CD14-positive monocyte (primary cell): Measurements from ENCODE around the gene PWWP2A. TPM values are rescaled to one million over a fixed set of nuclear protein-coding genes. Genes with fewer than 3 reads are reported as not detected.

Experiments used
- DNase-seq, 3 donors: peaks; one replicate each; pipeline ENCODE4 v3.0.0-alpha.2; 2011 to 2022
- H2AFZ ChIP-seq: 2 replicates; pipeline ENCODE4 v1.6.0; 2012; ENCODE audit warnings: mild to moderate bottlenecking, low read depth, low read length, inconsistent platforms; ENCODE audit not compliant: insufficient read depth, poor library complexity, severe bottlenecking
- H3K27ac ChIP-seq, 2 donors: 1 replicate in 1 of 2; 2 replicates in 1 of 2; pipeline ENCODE4 v1.5.1; 2012 to 2013; ENCODE audit warnings: low read length in 2 of 2, control low read depth in 1 of 2, inconsistent platforms in 1 of 2, low read depth in 1 of 2, mild to moderate bottlenecking in 1 of 2
- H3K27me3 ChIP-seq, 2 donors: one replicate each; pipeline versions ENCODE4 v1.6.0 to v1.6.1; 2011 to 2013; ENCODE audit warnings: low read length in 2 of 2; ENCODE audit not compliant: control insufficient read depth in 2 of 2, insufficient read depth in 2 of 2
- H3K36me3 ChIP-seq, 2 donors: replicated peaks in 1 of 2; 1 replicate in 1 of 2; 2 replicates in 1 of 2; pipeline versions ENCODE4 v1.5.1 to v1.6.1; 2012 to 2013; ENCODE audit warnings: low read length in 2 of 2, control low read depth in 1 of 2, inconsistent platforms in 1 of 2, mild to moderate bottlenecking in 1 of 2; ENCODE audit not compliant: insufficient read depth in 2 of 2, control insufficient read depth in 1 of 2
- H3K4me1 ChIP-seq, 2 donors: 1 replicate in 1 of 2; 2 replicates in 1 of 2; pipeline versions ENCODE4 v1.5.1 to v1.6.1; 2012 to 2013; ENCODE audit warnings: low read length in 2 of 2, control low read depth in 1 of 2, inconsistent platforms in 1 of 2, mild to moderate bottlenecking in 1 of 2, moderate library complexity in 1 of 2; ENCODE audit not compliant: insufficient read depth in 2 of 2, control insufficient read depth in 1 of 2
- H3K4me2 ChIP-seq: replicated peaks from 2 replicates; pipeline ENCODE3; 2012; ENCODE audit warnings: low read length, moderate library complexity, mild to moderate bottlenecking; ENCODE audit not compliant: poor library complexity, severe bottlenecking; ENCODE audit errors: extremely low read depth
- H3K4me3 ChIP-seq, 3 experiments: fragments of 200-600 bp in 1 of 3; sonication (generic) in 1 of 3; replicated peaks in 1 of 3; 1 replicate in 2 of 3; 2 replicates in 1 of 3; pipeline ENCODE4 v1.5.1; 2011 to 2013; ENCODE audit warnings: low read length in 3 of 3, mild to moderate bottlenecking in 3 of 3, control low read depth in 2 of 3, low read depth in 2 of 3, inconsistent platforms in 1 of 3, moderate library complexity in 1 of 3
- H3K79me2 ChIP-seq: 2 replicates; pipeline ENCODE4 v1.6.0; 2012; ENCODE audit warnings: mild to moderate bottlenecking, control low read depth, inconsistent platforms, low read length, moderate library complexity; ENCODE audit not compliant: insufficient read depth
- H3K9ac ChIP-seq: 2 replicates; pipeline ENCODE4 v1.6.0; 2017; ENCODE audit warnings: low read length, mild to moderate bottlenecking; ENCODE audit not compliant: insufficient read depth, poor library complexity, severe bottlenecking
- H3K9me3 ChIP-seq, 2 donors: replicated peaks in 1 of 2; 1 replicate in 1 of 2; 2 replicates in 1 of 2; pipeline versions ENCODE4 v1.5.1 to v1.6.1; 2012 to 2013; ENCODE audit warnings: low read length in 2 of 2, control low read depth in 1 of 2; ENCODE audit not compliant: control insufficient read depth in 1 of 2, insufficient read depth in 1 of 2
- H4K20me1 ChIP-seq: 2 replicates; pipeline ENCODE4 v1.6.0; 2012; ENCODE audit warnings: mild to moderate bottlenecking, low read length, control low read depth, moderate library complexity; ENCODE audit not compliant: insufficient read depth
- H3K27ac Mint-ChIP-seq, 7 donors: one replicate each; pipeline ENCODE4 v1.8.0; 2020; ENCODE audit warnings: mild to moderate bottlenecking in 7 of 7, mixed read lengths in 7 of 7, moderate library complexity in 6 of 7, inconsistent platforms in 2 of 7
- H3K27me3 Mint-ChIP-seq, 3 donors: one replicate each; pipeline ENCODE4 v1.8.0; 2021 to 2022; ENCODE audit warnings: low read depth in 3 of 3, mild to moderate bottlenecking in 3 of 3, mixed read lengths in 3 of 3, moderate library complexity in 3 of 3, inconsistent platforms in 1 of 3
- H3K36me3 Mint-ChIP-seq, 2 donors: one replicate each; pipeline ENCODE4 v1.8.0; 2020; ENCODE audit warnings: mixed read lengths in 2 of 2, inconsistent platforms in 1 of 2, mild to moderate bottlenecking in 1 of 2
- H3K4me1 Mint-ChIP-seq: one replicate; pipeline ENCODE4 v1.8.0; 2020; ENCODE audit warnings: mild to moderate bottlenecking, mixed read lengths
- H3K4me3 Mint-ChIP-seq, 2 donors: one replicate each; pipeline ENCODE4 v1.8.0; 2020; ENCODE audit warnings: mild to moderate bottlenecking in 2 of 2, mixed read lengths in 2 of 2, moderate library complexity in 1 of 2
- H3K9me3 Mint-ChIP-seq, 7 donors: one replicate each; pipeline ENCODE4 v1.8.0; 2020 to 2022; ENCODE audit warnings: mixed read lengths in 7 of 7, mild to moderate bottlenecking in 6 of 7, moderate library complexity in 6 of 7, inconsistent platforms in 2 of 7
- WGBS: methylation state at CpG from one replicate; pipeline ENCODE4 v1.1.5; 2013; ENCODE audit warnings: missing lambda C conversion rate; ENCODE audit not compliant: insufficient coverage; 5-methylcytosine and 5-hydroxymethylcytosine counted together
- intact Hi-C, 2 donors: fragments of 100-400 bp; cut with micrococcal nuclease; formaldehyde crosslinking; loops; one replicate each; pipeline versions ENCODE4 v1.15.0 to v1.15.1; 2023
- polyA plus RNA-seq, 3 donors: library from polyadenylated mRNA; depleted of rRNA in 1 of 3; unstranded in 2 of 3; stranded (reverse) in 1 of 3; fragments of 300-500 nt in 2 of 3; fragments of >200 nt in 1 of 3; fragmentation: Illumina TruSeq in 2 of 3; gene quantifications; 1 replicate in 2 of 3; 2 replicates in 1 of 3; pipeline ENCODE4 v1.2.3, GENCODE V29; 2012 to 2021
- TF ChIP-seq, protein P1 (sequence below): fragments of 200-600 bp; IDR thresholded peaks from one replicate; pipeline ENCODE4 v1.8.0; 2022; ENCODE audit warnings: antibody characterized with exemption, mild to moderate bottlenecking

Gene PWWP2A
- polyA plus RNA-seq, 3 donors, result 18.8 to 21.6 (median 18.9) TPM

DNA sequence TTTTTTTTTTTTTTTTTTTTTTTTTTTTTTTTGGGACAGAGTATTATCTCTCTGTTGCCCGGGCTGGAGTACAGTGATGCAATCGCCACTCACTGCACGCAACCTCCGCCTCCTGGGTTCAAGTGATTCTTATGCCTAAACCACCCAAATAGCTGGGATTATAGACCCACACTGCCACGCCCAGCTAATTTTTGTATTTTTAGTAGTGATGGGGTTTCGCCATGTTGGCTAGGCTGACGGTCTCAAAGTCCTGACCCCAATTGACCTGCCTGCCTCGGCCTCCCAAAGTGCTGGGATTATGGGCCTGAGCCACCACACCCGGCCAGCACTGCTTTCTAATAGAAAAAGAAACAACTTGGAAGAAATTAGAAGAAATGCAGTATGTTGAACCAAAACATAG is 71.1 kb downstream of the PWWP2A start:
- TF ChIP-seq, protein P1, sequence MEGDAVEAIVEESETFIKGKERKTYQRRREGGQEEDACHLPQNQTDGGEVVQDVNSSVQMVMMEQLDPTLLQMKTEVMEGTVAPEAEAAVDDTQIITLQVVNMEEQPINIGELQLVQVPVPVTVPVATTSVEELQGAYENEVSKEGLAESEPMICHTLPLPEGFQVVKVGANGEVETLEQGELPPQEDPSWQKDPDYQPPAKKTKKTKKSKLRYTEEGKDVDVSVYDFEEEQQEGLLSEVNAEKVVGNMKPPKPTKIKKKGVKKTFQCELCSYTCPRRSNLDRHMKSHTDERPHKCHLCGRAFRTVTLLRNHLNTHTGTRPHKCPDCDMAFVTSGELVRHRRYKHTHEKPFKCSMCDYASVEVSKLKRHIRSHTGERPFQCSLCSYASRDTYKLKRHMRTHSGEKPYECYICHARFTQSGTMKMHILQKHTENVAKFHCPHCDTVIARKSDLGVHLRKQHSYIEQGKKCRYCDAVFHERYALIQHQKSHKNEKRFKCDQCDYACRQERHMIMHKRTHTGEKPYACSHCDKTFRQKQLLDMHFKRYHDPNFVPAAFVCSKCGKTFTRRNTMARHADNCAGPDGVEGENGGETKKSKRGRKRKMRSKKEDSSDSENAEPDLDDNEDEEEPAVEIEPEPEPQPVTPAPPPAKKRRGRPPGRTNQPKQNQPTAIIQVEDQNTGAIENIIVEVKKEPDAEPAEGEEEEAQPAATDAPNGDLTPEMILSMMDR, result no peak
- WGBS, result 95% methylated on average over 4 of the region's 9 CpGs
- DNase-seq, result no peak
- Mint-ChIP-seq H3K4me3 (no peak overlapping the region), H3K9me3 (no peaks in the 10 kb centered on the region), H3K36me3 (peaks cover 65 to 75% of the 10 kb centered on the region in 2 donors), H3K27ac (peak overlapping the region in 1 of 7 donors; percentile 36), H3K4me1 (peaks cover 14% of the 10 kb centered on the region), H3K27me3 (peaks cover 0 to 2% (median 0%) of the 10 kb centered on the region in 3 donors)
- H3K36me3 ChIP-seq, result peaks cover 44 to 73% of the 10 kb centered on the region in 2 donors
- H3K9ac ChIP-seq, result no peak overlapping the region
- H2AFZ ChIP-seq, result no peak overlapping the region
- intact Hi-C loops, result no loop called here
- H3K79me2 ChIP-seq, result no peaks in the 10 kb centered on the region
- H3K4me1 ChIP-seq, result peaks cover 12% of the 10 kb centered on the region in 2 donors
- no peak overlapping the region for H3K4me2 ChIP-seq
- H3K27me3 ChIP-seq, result no peaks in the 10 kb centered on the region
- peaks cover 4% of the 10 kb centered on the region for H4K20me1 ChIP-seq
- H3K4me3 ChIP-seq, result no peak overlapping the region
- H3K9me3 ChIP-seq, result no peaks in the 10 kb centered on the region
- H3K27ac ChIP-seq, result no peak overlapping the region

DNA sequence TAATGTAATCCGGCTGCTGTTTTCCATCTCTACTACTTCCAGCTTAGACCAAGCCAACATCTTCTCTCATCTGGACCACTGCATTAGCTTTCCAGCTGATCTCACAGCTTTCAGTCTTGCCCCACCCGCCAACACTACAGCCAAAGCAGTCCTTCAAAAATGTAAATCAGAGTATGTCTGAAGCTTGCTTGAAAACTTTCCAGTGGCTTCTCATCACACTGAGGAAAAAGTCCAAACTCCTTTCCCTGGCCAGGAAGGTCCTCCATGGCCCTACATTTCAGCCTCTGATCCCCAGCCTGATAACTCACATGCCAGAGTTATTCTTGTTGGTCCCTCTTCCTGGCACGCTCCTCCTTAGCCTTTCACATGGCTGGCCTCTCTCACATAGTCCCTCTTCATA is 71.8 kb downstream of the PWWP2A start:
- H3K27me3 ChIP-seq, result no peaks in the 10 kb centered on the region
- Mint-ChIP-seq H3K4me3 (no peak overlapping the region), H3K36me3 (peaks cover 57 to 76% of the 10 kb centered on the region in 2 donors), H3K9me3 (no peaks in the 10 kb centered on the region), H3K27me3 (peaks cover 0 to 2% (median 0%) of the 10 kb centered on the region in 3 donors), H3K27ac (peak overlapping the region in 2 of 7 donors; percentile 10 to 25), H3K4me1 (peaks cover 14% of the 10 kb centered on the region)
- peaks cover 4% of the 10 kb centered on the region for H4K20me1 ChIP-seq
- H3K9me3 ChIP-seq, result no peaks in the 10 kb centered on the region
- DNase-seq, result no peak
- H3K36me3 ChIP-seq, result peaks cover 40 to 73% of the 10 kb centered on the region in 2 donors
- intact Hi-C loops, result no loop called here
- H3K79me2 ChIP-seq, result no peaks in the 10 kb centered on the region
- no peak overlapping the region for H2AFZ ChIP-seq
- 100% methylated on average over 1 of the region's 3 CpGs for WGBS
- H3K9ac ChIP-seq, result no peak overlapping the region
- no peak overlapping the region for H3K27ac ChIP-seq
- TF ChIP-seq, protein P1, result no peak
- no peak overlapping the region for H3K4me3 ChIP-seq
- peaks cover 12% of the 10 kb centered on the region in 2 donors for H3K4me1 ChIP-seq
- no peak overlapping the region for H3K4me2 ChIP-seq
